Skeletal muscle tissue (tissue), 4 donors: ENCODE results near the gene TSC2. TPM values are rescaled to one million over a fixed set of nuclear protein-coding genes. Genes with fewer than 3 reads are reported as not detected.

ENCODE experiments used
- H3K27ac ChIP-seq: one replicate; pipeline ENCODE4 v1.7.0; 2013; ENCODE audit warnings: mild to moderate bottlenecking, low read depth, low read length, inconsistent platforms
- H3K27me3 ChIP-seq, 3 donors: one replicate each; pipeline ENCODE4 v1.7.0; 2013; ENCODE audit warnings: low read length in 3 of 3; ENCODE audit not compliant: control insufficient read depth in 3 of 3, insufficient read depth in 3 of 3
- H3K36me3 ChIP-seq, 3 donors: one replicate each; pipeline ENCODE4 v1.7.0; 2013; ENCODE audit warnings: low read length in 3 of 3; ENCODE audit not compliant: control insufficient read depth in 3 of 3, insufficient read depth in 3 of 3
- H3K4me1 ChIP-seq, 3 donors: one replicate each; pipeline ENCODE4 v1.7.0; 2013; ENCODE audit warnings: low read length in 3 of 3, mild to moderate bottlenecking in 3 of 3; ENCODE audit not compliant: control insufficient read depth in 3 of 3, insufficient read depth in 3 of 3
- H3K4me3 ChIP-seq, 3 donors: one replicate each; pipeline ENCODE4 v1.7.0; 2013; ENCODE audit warnings: low read length in 3 of 3
- H3K9ac ChIP-seq, 3 donors: one replicate each; pipeline ENCODE4 v1.7.0; 2013; ENCODE audit warnings: low read length in 3 of 3, mild to moderate bottlenecking in 3 of 3, moderate library complexity in 2 of 3, low read depth in 1 of 3
- H3K9me3 ChIP-seq, 3 donors: one replicate each; pipeline ENCODE4 v1.7.0; 2013; ENCODE audit warnings: low read length in 3 of 3; ENCODE audit not compliant: control insufficient read depth in 3 of 3
- total RNA-seq: library from RNA; depleted of rRNA; stranded (reverse); fragments of >200 nt; gene quantifications from one replicate; pipeline ENCODE4 v1.2.3, GENCODE V29; 2014
- donor health status: Osteomylitis.

TSC2 gene
- total RNA-seq, 1 donor from 2014 or later: 49.6 TPM

DNA sequence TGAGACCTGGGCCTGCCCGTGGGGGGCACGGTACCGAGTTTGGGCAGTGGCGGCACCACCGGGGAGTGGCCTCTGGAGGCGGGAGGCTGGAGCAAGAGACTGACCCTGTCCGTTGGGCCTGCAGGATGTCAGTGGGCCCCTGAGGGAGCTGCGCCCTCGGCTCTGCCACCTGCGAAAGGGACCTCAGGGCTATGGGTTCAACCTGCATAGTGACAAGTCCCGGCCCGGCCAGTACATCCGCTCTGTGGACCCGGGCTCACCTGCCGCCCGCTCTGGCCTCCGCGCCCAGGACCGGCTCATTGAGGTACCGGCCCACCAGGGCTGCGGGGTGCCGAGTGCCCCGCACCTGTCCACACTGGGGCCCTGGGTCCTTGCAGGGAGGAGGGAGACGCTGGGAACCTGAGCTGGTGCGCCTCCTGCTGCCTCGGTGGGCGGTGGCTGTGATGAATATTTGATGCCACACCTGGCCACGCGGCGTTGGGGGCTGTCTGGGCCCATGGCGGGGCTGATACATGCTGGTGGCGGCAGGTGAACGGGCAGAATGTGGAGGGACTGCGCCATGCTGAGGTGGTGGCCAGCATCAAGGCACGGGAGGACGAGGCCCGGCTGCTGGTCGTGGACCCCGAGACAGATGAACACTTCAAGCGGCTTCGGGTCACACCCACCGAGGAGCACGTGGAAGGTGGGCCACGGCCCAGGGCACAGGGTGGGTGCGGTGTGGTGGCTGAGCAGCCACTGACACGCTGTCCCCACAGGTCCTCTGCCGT, 11.4 kb upstream of the TSC2 start:
- Histone ChIP-seq H3K9ac (peak overlapping the region in 2 of 3 donors; percentile 32 to 79), H3K4me3 (peak overlapping the region in 2 of 3 donors; percentile 38 to 56), H3K36me3 (peaks cover 0 to 12% (median 5%) of the 10 kb centered on the region in 3 donors), H3K9me3 (no peaks in the 10 kb centered on the region), H3K4me1 (peaks cover 62 to 77% (median 73%) of the 10 kb centered on the region in 3 donors), H3K27ac (peak overlapping the region; percentile 79), H3K27me3 (no peaks in the 10 kb centered on the region)

DNA sequence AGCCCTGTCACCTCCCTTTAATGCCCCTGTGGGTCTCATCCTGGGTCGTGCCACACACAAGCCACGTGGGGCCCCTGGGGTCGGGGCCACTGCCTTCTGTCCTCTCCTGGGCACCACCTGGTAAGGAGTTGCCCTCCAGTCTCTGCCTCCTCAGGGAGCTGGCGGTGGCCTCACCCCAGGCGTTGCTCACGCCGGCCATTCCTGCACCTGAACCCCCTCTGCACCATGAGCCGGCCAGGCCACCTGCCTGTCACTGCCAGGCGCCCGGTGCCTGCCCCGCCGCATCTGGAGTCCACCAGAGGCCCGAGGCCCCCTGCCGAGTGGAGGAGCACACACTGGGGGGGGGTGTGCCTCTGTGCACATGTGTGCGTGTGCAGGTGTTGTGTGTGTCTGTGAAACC, 10.7 kb upstream of the TSC2 start:
- Histone ChIP-seq H3K4me1 (peaks cover 60 to 81% (median 75%) of the 10 kb centered on the region in 3 donors), H3K9ac (peak overlapping the region in 1 of 3 donors; percentile 79), H3K9me3 (no peaks in the 10 kb centered on the region), H3K4me3 (peak overlapping the region in 1 of 3 donors; percentile 56), H3K27ac (peak overlapping the region; percentile 79), H3K36me3 (peaks cover 0 to 12% (median 5%) of the 10 kb centered on the region in 3 donors), H3K27me3 (no peaks in the 10 kb centered on the region)

DNA sequence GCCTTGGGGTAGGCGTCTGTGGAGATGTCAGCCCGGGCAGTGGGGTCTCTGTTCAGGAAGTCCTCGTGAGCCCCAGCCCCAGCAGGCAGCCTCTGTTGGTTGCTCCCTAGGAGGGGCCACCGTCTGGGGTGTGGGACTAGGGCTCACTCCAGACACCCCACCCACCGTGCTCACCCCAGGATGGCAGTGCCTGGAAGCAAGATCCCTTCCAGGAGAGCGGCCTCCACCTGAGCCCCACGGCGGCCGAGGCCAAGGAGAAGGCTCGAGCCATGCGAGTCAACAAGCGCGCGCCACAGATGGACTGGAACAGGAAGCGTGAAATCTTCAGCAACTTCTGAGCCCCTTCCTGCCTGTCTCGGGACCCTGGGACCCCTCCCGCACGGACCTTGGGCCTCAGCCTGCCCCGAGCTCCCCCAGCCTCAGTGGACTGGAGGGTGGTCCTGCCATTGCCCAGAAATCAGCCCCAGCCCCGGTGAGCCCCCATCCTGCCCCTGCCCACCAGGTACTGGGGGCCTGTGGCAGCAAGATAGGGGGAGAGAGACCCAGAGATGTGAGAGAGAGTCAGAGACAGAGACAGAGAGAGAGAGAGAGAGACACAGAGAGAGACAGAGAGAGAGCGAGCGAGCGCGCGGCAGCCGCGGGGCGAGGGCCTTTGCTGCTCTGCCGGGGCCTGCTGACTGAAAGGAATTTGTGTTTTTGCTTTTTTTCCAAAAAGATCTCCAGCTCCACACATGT, 10.0 kb upstream of the TSC2 start:
- H3K36me3 ChIP-seq: peaks cover 0 to 9% (median 5%) of the 10 kb centered on the region in 3 donors
- H3K27ac ChIP-seq: peak overlapping the region; percentile 79
- peaks cover 53 to 81% (median 73%) of the 10 kb centered on the region in 3 donors for H3K4me1 ChIP-seq
- no peaks in the 10 kb centered on the region for H3K27me3 ChIP-seq
- H3K9me3 ChIP-seq: no peaks in the 10 kb centered on the region
- H3K4me3 ChIP-seq: peak overlapping the region in 1 of 3 donors; percentile 54
- H3K9ac ChIP-seq: peak overlapping the region in 2 of 3 donors; percentile 51 to 79

DNA sequence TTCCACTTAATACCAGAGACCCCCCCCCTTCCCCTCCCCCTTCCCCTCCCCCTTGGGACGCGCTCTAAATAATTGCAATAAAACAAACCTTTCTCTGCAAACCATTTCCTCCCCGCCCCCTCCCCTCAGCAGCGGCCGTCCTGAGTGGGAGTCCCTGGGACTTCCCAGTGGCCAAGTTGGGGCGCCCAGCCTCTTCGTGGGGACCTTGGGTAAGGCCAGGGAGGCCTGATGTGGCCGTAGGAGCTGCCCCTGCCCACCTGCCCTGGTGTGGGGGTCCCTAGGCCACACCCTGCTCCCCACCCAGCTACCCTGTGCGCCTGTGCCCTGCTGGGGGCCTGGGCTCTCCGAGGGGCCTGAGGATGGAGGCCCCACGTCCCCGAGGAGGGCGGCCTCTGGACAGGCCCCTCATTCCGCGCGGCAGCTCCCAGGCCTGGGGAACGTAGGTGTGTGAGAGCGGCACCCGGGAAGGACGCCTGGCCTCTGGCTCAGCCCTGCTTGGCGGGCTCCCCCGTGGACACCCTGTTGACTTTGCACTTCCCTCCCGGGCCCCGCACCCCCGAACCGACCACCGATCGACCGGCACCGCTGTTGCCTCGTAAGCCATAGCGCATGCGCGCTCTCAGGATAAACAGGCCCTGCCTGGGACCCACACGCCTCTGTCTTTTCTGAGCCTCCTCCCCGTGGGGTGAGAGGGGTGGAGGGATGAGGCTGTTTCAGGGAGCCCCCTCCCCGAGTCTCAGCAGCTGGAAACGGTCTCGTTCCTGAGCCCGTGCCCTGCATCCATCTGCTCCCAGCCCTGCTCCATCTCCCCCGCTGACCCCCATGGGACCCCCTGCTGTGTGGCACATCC, 9.2 kb upstream of the TSC2 start:
- peak overlapping the region; percentile 79 for H3K27ac ChIP-seq
- H3K9ac ChIP-seq: peak overlapping the region in 2 of 3 donors; percentile 43 to 64
- peaks cover 0 to 13% (median 5%) of the 10 kb centered on the region in 3 donors for H3K36me3 ChIP-seq
- peak overlapping the region in 1 of 3 donors; percentile 56 for H3K4me3 ChIP-seq
- H3K4me1 ChIP-seq: peaks cover 53 to 84% (median 79%) of the 10 kb centered on the region in 3 donors
- H3K27me3 ChIP-seq: no peaks in the 10 kb centered on the region
- H3K9me3 ChIP-seq: no peaks in the 10 kb centered on the region

DNA sequence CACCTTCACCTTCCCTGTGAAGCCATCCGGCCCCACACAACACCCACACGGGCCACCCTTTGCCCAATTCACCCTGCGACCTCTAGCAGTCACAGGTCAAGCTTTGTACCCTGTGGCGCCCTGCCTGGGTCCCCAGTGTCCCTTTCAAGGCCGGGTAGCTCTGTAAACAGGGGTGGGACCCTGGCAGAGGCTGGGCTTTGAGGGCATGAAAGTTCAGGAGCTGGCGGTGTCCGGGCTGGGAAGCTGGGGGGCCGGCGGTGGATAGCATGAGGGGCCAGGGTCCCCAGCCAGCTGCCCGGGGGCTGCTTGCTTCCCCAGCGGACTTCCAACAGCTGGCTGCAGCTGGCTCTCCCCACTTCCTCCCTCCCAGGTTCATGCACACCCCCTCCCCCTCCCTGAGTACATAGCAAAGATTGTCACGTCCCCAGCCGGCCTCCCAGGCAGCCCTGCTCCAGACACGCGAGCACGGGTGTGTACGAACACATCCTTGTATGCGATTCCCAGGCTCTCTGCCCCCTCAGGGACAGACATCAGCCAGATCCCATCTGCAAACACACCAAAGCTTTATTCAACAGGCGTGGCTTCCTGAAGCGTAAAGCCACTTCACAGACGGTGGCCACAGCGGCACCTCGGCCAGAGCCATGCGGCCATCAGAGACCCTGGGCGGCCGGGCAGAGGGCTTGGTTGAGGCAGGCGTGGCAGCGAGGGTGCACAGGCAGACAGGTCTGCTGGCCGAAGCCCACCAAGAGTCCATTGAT, 8.3 kb upstream of the TSC2 start:
- Histone ChIP-seq H3K9ac (peak overlapping the region in 2 of 3 donors; percentile 43 to 64), H3K4me1 (peaks cover 50 to 84% (median 78%) of the 10 kb centered on the region in 3 donors), H3K27me3 (no peaks in the 10 kb centered on the region), H3K27ac (peak overlapping the region; percentile 79), H3K9me3 (no peaks in the 10 kb centered on the region), H3K36me3 (peaks cover 0 to 13% (median 5%) of the 10 kb centered on the region in 3 donors), H3K4me3 (peak overlapping the region in 1 of 3 donors; percentile 56)

DNA sequence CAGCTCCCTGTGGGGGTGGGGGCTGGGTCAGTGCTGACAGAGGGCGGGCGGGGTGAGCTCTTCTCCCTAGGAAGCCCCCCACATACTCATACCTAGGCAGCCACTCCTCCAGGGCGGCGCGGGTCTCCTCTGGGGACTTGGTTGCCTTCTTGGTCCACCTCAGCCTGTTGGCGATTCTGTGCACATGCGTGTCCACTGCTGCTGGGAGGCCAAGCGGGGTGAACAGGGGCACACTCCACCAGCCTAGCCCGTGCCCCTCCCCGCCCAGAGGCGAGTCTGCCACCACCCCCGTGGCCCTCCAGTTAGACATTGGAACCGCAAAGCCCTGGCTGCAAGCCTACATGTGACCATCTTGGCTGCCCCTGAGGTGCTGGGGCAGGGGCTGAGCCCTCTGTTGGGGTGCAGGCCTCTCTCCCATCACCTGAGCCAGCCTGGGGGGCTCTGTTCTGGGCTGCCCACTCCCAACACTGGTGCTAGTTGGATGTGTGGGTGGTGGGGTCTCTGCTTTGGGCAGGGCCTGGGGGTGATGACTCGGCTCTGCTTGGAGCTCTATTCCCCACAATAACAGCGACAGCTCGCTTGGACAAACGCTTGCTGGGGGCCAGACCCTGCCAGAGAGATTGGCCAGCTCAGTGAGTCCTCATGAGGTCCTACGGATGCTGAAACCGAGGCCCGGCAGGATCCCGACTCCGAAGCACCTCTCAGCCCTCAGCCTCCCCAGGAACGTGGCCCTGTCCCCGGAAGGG, 7.6 kb upstream of the TSC2 start:
- peaks cover 44 to 79% (median 72%) of the 10 kb centered on the region in 3 donors for H3K4me1 ChIP-seq
- peak overlapping the region; percentile 68 for H3K27ac ChIP-seq
- H3K36me3 ChIP-seq: peaks cover 0 to 13% (median 5%) of the 10 kb centered on the region in 3 donors
- H3K27me3 ChIP-seq: no peaks in the 10 kb centered on the region
- no peaks in the 10 kb centered on the region for H3K9me3 ChIP-seq
- peak overlapping the region in 1 of 3 donors; percentile 22 for H3K4me3 ChIP-seq
- peak overlapping the region in 2 of 3 donors; percentile 32 to 66 for H3K9ac ChIP-seq

DNA sequence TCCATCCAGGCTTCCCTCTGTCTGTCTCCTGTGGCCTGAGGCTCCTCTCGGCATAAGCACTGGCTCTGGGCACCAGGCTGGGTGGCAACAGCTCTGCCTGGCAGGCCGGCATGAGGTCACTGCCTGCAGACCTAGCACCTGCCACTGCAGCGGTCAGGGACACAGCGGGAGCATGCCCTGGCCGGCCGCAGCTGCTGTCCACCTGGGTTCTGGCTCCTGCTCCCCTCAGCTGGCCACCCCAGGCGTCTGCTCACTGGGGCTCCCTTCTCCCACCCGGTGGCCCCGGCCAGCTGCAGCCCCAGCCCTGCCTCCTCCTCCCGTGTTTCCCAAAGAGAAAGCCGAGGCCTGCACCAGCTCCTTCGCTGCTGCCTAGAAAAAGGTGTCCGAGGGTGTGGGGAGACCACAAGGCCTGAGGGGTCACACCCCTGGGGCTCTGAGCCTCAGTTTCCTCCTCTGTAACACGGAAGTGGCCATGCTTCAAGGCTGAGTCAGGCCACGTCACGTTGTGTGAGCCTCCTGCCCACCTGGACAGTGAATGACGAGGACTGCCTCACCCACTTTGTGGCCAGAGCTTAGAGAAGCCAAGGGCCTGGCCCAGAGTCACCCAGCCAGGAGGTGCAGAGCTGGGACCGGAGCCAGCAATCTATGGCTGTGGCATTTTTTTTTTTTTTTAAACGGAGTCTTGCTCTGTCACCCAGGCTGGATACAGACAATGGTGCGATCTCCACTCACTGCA, 6.8 kb upstream of the TSC2 start:
- H3K9ac ChIP-seq: peak overlapping the region in 2 of 3 donors; percentile 47 to 66
- no peaks in the 10 kb centered on the region for H3K9me3 ChIP-seq
- H3K27me3 ChIP-seq: no peaks in the 10 kb centered on the region
- H3K4me1 ChIP-seq: peaks cover 45 to 76% (median 69%) of the 10 kb centered on the region in 3 donors
- no peak overlapping the region for H3K4me3 ChIP-seq
- peak overlapping the region; percentile 68 for H3K27ac ChIP-seq
- H3K36me3 ChIP-seq: peaks cover 0 to 13% (median 8%) of the 10 kb centered on the region in 3 donors
